HCT116 (cell line): ENCODE measurements around the gene GRID2IP. TPM values are rescaled to one million over a fixed set of nuclear protein-coding genes. Genes with fewer than 3 reads are reported as not detected.

Source experiments
- ATAC-seq: fragments of 200-7000 bp; cut with Tn5 transposase; 2 replicates; pipeline ENCODE4 v1.9.1; 2020; ENCODE audit warnings: mild to moderate bottlenecking, moderate library complexity
- BruUV-seq: library from RNA; stranded (reverse); fragments of 400-500 nt; replicated peaks from 2 replicates; lab custom pipeline; 2021; lab: Mats Ljungman, UMichigan
- CTCF ChIA-PET: fragments of 300-600 bp; sonication (Branson Sonifier 250); formaldehyde crosslinking; loops from one replicate; lab custom pipeline; 2021; ENCODE audit warnings: antibody characterized with exemption; lab: Charles Lee
- POLR2A ChIA-PET: fragments of 300-600, 350-600 bp; sonication (Branson Sonifier 250); formaldehyde crosslinking; loops from one replicate; lab custom pipeline; 2021; ENCODE audit warnings: antibody characterized with exemption; lab: Charles Lee
- RAD21 ChIA-PET, 2 experiments: fragments of 300-600 bp; sonication (Branson Sonifier 250); formaldehyde crosslinking; loops; one replicate each; lab custom pipeline; 2023; ENCODE audit warnings: low total read pairs in 2 of 2; ENCODE audit not compliant: uncharacterized antibody in 2 of 2, unreplicated experiment in 2 of 2, low non-redundant PET in 1 of 2; lab: Charles Lee
- DNase-seq: peaks from one replicate; pipeline ENCODE4 v3.0.0-alpha.2; 2010; ENCODE audit warnings: low read depth, low spot score
- H2AFZ ChIP-seq: fragments of 200-600 bp; shearing (Covaris generic), sonication (generic); 2 replicates; pipeline ENCODE4 v1.6.1; 2017; ENCODE audit warnings: low read depth, mixed run types, mixed read lengths, antibody characterized with exemption, low read length; ENCODE audit not compliant: poor library complexity, severe bottlenecking
- H3K27ac ChIP-seq: 2 replicates; pipeline ENCODE4 v1.5.1; 2012; ENCODE audit warnings: low read depth, low read length
- H3K27me3 ChIP-seq: fragments of 200-600 bp; sonication (generic); 2 replicates; pipeline ENCODE4 v1.6.1; 2016; ENCODE audit warnings: mixed run types, low read length, mixed read lengths; ENCODE audit not compliant: insufficient read depth
- H3K36me3 ChIP-seq, 2 experiments: fragments of 200-500 bp in 1 of 2; fragments of 200-600 bp in 1 of 2; sonication (Bioruptor generic) in 1 of 2; sonication (generic) in 1 of 2; 2 replicates each; pipeline versions ENCODE4 v1.5.1 to v1.6.1; 2014 to 2016; ENCODE audit warnings: low read length in 2 of 2, inconsistent platforms in 1 of 2, mixed read lengths in 1 of 2, mixed run types in 1 of 2; ENCODE audit not compliant: insufficient read depth in 2 of 2, control insufficient read depth in 1 of 2
- H3K4me1 ChIP-seq, 2 experiments: fragments of 200-600 bp in 1 of 2; sonication (generic) in 1 of 2; 2 replicates each; pipeline versions ENCODE4 v1.5.1 to v1.6.1; 2012 to 2017; ENCODE audit warnings: low read length in 2 of 2, inconsistent platforms in 1 of 2, mild to moderate bottlenecking in 1 of 2, mixed read lengths in 1 of 2, mixed run types in 1 of 2, moderate library complexity in 1 of 2; ENCODE audit not compliant: insufficient read depth in 2 of 2, control insufficient read depth in 1 of 2
- H3K4me2 ChIP-seq: fragments of 200-600 bp; sonication (generic); 2 replicates; pipeline ENCODE4 v1.6.1; 2017; ENCODE audit warnings: mixed run types, low read length, mixed read lengths
- H3K4me3 ChIP-seq, 2 experiments: fragments of 200-600 bp in 1 of 2; sonication (generic) in 1 of 2; replicated peaks in 1 of 2; 2 replicates each; pipeline ENCODE4 v1.5.1; 2011 to 2016; ENCODE audit warnings: low read length in 2 of 2, control low read depth in 1 of 2, low read depth in 1 of 2, mild to moderate bottlenecking in 1 of 2, mixed read lengths in 1 of 2, mixed run types in 1 of 2
- H3K79me2 ChIP-seq: fragments of 200-600 bp; sonication (generic); 2 replicates; pipeline ENCODE4 v1.6.1; 2017; ENCODE audit warnings: mild to moderate bottlenecking, mixed run types, low read length, moderate library complexity, mixed read lengths; ENCODE audit not compliant: insufficient read depth
- H3K9ac ChIP-seq: fragments of 200-600 bp; sonication (generic); 2 replicates; pipeline ENCODE4 v1.6.1; 2016; ENCODE audit warnings: low read length, mixed read lengths
- H3K9me2 ChIP-seq: fragments of 200-600 bp; sonication (generic), shearing (Covaris generic); 2 replicates; pipeline ENCODE4 v1.6.1; 2017; ENCODE audit warnings: mixed run types, mild to moderate bottlenecking, moderate library complexity; ENCODE audit not compliant: insufficient read depth
- H3K9me3 ChIP-seq, 2 experiments: fragments of 200-500 bp in 1 of 2; fragments of 200-600 bp in 1 of 2; sonication (Bioruptor generic) in 1 of 2; sonication (generic) in 1 of 2; 2 replicates each; pipeline ENCODE4 v1.6.1; 2014 to 2017; ENCODE audit warnings: low read length in 2 of 2, mixed read lengths in 2 of 2, inconsistent platforms in 1 of 2, low read depth in 1 of 2, mild to moderate bottlenecking in 1 of 2, mixed run types in 1 of 2, moderate library complexity in 1 of 2; ENCODE audit not compliant: control insufficient read depth in 1 of 2, insufficient read depth in 1 of 2
- H4K20me1 ChIP-seq: fragments of 200-600 bp; sonication (generic), shearing (Covaris generic); 2 replicates; pipeline ENCODE4 v1.6.1; 2017; ENCODE audit warnings: mixed run types, mild to moderate bottlenecking, moderate library complexity; ENCODE audit not compliant: insufficient read depth
- CBX3 ChIP-seq: IDR thresholded peaks from 2 replicates; pipeline ENCODE4 v1.6.1; 2012; ENCODE audit warnings: low read depth
- CEBPB ChIP-seq: IDR thresholded peaks from 2 replicates; pipeline ENCODE4 v1.6.1; 2012; ENCODE audit warnings: low read depth
- EZH2phosphoT487 ChIP-seq: fragments of 200-600 bp; IDR thresholded peaks from 2 replicates; pipeline ENCODE4 v1.6.1; 2018; ENCODE audit warnings: antibody characterized with exemption, borderline replicate concordance
- FOSL1 ChIP-seq: IDR thresholded peaks from 2 replicates; pipeline ENCODE4 v1.6.1; 2012; ENCODE audit warnings: low read depth
- JUND ChIP-seq: IDR thresholded peaks from 2 replicates; pipeline ENCODE4 v1.6.1; 2012
- POLR2A ChIP-seq: IDR thresholded peaks from 2 replicates; pipeline ENCODE4 v1.7.0; 2011; ENCODE audit warnings: borderline replicate concordance; ENCODE audit not compliant: insufficient read depth, insufficient read length; ENCODE audit errors: extremely low read depth
- POLR2AphosphoS5 ChIP-seq: IDR thresholded peaks from 2 replicates; pipeline ENCODE4 v1.6.1; 2011; ENCODE audit warnings: mild to moderate bottlenecking, low read depth, low read length, moderate library complexity
- RAD21 ChIP-seq: IDR thresholded peaks from 2 replicates; pipeline ENCODE4 v1.6.1; 2012; ENCODE audit warnings: low read depth, mild to moderate bottlenecking
- SIN3A ChIP-seq: IDR thresholded peaks from 2 replicates; pipeline ENCODE4 v1.6.1; 2012; ENCODE audit warnings: low read depth
- SRF ChIP-seq: IDR thresholded peaks from 2 replicates; pipeline ENCODE4 v1.6.1; 2012; ENCODE audit warnings: low read depth
- TCF7L2 ChIP-seq: IDR thresholded peaks from 2 replicates; pipeline ENCODE4 v1.7.0; 2011; ENCODE audit warnings: borderline replicate concordance, inconsistent platforms; ENCODE audit not compliant: insufficient read depth, insufficient read length; ENCODE audit errors: extremely low read depth
- ZFX ChIP-seq: fragments of 450-650 bp; IDR thresholded peaks from 2 replicates; pipeline ENCODE4 v1.6.1; 2017
- intact Hi-C: fragments of 100-400 bp; cut with micrococcal nuclease; formaldehyde crosslinking; loops from 2 replicates; pipeline ENCODE4 v1.10.0; 2022
- total RNA-seq: library from RNA; stranded (reverse); gene quantifications from one replicate; pipeline ENCODE4 v1.2.1, GENCODE V29; 2021; ENCODE audit not compliant: unreplicated experiment
- TF ChIP-seq, protein P1 (sequence below): IDR thresholded peaks from 2 replicates; pipeline ENCODE4 v1.6.1; 2012; ENCODE audit warnings: low read depth
- TF ChIP-seq, protein P2 (sequence below): IDR thresholded peaks from 2 replicates; pipeline ENCODE4 v1.6.1; 2012

GRID2IP gene
- total RNA-seq, 1 experiment from 2014 or later, result 3.2 TPM

DNA sequence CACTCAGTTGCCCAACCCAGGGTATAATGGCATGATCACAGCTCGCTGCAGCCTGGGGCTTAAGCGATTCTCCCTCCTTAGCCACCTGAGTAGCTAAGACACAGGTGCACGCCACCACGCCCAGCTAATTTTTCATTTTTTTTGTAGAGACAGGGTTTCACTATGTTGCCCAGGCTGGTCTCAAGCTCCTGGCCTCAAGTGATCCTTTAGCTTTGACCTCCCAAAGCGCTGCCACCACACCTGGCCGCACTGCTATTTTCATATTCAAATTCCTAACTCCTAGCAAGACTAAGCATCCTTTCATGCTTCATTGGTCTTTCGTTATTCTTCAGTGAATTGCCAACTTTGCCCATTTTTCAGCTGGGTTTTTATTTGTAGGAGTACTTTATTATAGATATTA is 73.1 kb downstream of the GRID2IP start:
- ChIA-PET POLR2A (no interaction called here), CTCF (no interaction called here), RAD21 (no interaction called here)
- Histone ChIP-seq H3K27me3 (no peaks in the 10 kb centered on the region), H3K9me2 (no peaks in the 10 kb centered on the region), H3K4me2 (no peak overlapping the region), H2AFZ (no peak overlapping the region), H3K9ac (no peak overlapping the region), H3K79me2 (peaks cover 100% of the 10 kb centered on the region), H4K20me1 (peaks cover 28% of the 10 kb centered on the region), H3K36me3 (peaks cover 13 to 35% of the 10 kb centered on the region in 2 experiments; a peak in 2 of 4 replicates), H3K27ac (no peak overlapping the region), H3K4me3 (no peak overlapping the region), H3K4me1 (peaks cover 5 to 16% of the 10 kb centered on the region in 2 experiments), H3K9me3 (no peaks in the 10 kb centered on the region)
- TF ChIP-seq CEBPB (no peak), FOSL1 (no peak)
- BruUV-seq, result no TSS peak
- intact Hi-C loops, result no loop called here
- no peak for ATAC-seq
- DNase-seq, result no peak

DNA sequence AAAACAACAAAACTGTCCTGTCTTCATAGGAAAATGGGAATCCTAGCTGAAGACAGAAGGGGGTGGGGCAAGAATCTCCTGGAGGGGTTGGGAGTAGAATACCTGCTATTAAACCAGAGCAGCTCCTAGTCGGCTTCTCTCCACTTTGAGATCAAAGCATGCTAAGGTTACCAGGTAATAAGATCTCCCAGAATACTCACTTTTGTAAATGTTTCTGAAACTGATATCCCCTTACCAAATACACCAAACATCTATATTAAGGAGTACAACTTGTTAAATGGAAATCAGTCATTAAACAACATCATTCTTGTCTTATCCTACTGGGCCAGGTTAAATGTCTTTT is 74.0 kb downstream of the GRID2IP start:
- Histone ChIP-seq H3K4me1 (peaks cover 2 to 9% of the 10 kb centered on the region in 2 experiments), H3K79me2 (peaks cover 100% of the 10 kb centered on the region), H3K9me2 (no peaks in the 10 kb centered on the region), H4K20me1 (peaks cover 25% of the 10 kb centered on the region), H3K4me3 (no peak overlapping the region), H3K27me3 (no peaks in the 10 kb centered on the region), H3K36me3 (peaks cover 14 to 40% of the 10 kb centered on the region in 2 experiments; a peak in 2 of 4 replicates), H3K27ac (no peak overlapping the region), H3K9me3 (no peaks in the 10 kb centered on the region), H3K4me2 (no peak overlapping the region), H3K9ac (no peak overlapping the region), H2AFZ (no peak overlapping the region)
- TF ChIP-seq JUND (no peak), CBX3 (no peak), CEBPB (no peak), EZH2phosphoT487 (no peak), ZFX (no peak), RAD21 (no peak), FOSL1 (no peak), POLR2AphosphoS5 (no peak), SIN3A (no peak), TCF7L2 (no peak), SRF (no peak), POLR2A (no peak)
- TF ChIP-seq, protein P1, sequence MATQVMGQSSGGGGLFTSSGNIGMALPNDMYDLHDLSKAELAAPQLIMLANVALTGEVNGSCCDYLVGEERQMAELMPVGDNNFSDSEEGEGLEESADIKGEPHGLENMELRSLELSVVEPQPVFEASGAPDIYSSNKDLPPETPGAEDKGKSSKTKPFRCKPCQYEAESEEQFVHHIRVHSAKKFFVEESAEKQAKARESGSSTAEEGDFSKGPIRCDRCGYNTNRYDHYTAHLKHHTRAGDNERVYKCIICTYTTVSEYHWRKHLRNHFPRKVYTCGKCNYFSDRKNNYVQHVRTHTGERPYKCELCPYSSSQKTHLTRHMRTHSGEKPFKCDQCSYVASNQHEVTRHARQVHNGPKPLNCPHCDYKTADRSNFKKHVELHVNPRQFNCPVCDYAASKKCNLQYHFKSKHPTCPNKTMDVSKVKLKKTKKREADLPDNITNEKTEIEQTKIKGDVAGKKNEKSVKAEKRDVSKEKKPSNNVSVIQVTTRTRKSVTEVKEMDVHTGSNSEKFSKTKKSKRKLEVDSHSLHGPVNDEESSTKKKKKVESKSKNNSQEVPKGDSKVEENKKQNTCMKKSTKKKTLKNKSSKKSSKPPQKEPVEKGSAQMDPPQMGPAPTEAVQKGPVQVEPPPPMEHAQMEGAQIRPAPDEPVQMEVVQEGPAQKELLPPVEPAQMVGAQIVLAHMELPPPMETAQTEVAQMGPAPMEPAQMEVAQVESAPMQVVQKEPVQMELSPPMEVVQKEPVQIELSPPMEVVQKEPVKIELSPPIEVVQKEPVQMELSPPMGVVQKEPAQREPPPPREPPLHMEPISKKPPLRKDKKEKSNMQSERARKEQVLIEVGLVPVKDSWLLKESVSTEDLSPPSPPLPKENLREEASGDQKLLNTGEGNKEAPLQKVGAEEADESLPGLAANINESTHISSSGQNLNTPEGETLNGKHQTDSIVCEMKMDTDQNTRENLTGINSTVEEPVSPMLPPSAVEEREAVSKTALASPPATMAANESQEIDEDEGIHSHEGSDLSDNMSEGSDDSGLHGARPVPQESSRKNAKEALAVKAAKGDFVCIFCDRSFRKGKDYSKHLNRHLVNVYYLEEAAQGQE, result no peak
- TF ChIP-seq, protein P2, sequence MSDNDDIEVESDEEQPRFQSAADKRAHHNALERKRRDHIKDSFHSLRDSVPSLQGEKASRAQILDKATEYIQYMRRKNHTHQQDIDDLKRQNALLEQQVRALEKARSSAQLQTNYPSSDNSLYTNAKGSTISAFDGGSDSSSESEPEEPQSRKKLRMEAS, result no peak
- intact Hi-C loops, result no loop called here
- BruUV-seq, result no TSS peak
- RAD21 ChIA-PET, result no interaction called here
- DNase-seq (no peak), ATAC-seq (no peak)
- POLR2A ChIA-PET, result no interaction called here
- CTCF ChIA-PET, result no interaction called here
